ENCODE measurements around the gene SLIT3. TPM values are rescaled to one million over a fixed set of nuclear protein-coding genes. Genes with fewer than 3 reads are reported as not detected.

The SLIT3 gene
- total and polyA plus RNA-seq, 2 donors: 64.7 to 109 TPM

GRCh38 chr5:169272731-169273427 is 28.1 kb downstream of the SLIT3 start:
- H3K4me1 ChIP-seq (ENCODE audit: insufficient read depth): no peaks in the 10 kb centered on the region
- no peaks in the 10 kb centered on the region for H3K36me3 ChIP-seq (ENCODE audit: insufficient read depth)
- no peak overlapping the region for H3K4me3 ChIP-seq (ENCODE audit: low read depth, low read length)
- H3K27ac ChIP-seq (ENCODE audit: low read depth): no peak overlapping the region
- 89% methylated on average over 12 of the region's 12 CpGs for WGBS
- no peak for DNase-seq (ENCODE audit: extremely low spot score)

GRCh38 chr5:169272111-169272510 is 28.8 kb downstream of the SLIT3 start:
- 96% methylated on average over 5 of the region's 5 CpGs for WGBS
- Histone ChIP-seq H3K36me3 (ENCODE audit: insufficient read depth) (no peaks in the 10 kb centered on the region), H3K27ac (ENCODE audit: low read depth) (no peak overlapping the region), H3K4me1 (ENCODE audit: insufficient read depth) (no peaks in the 10 kb centered on the region), H3K4me3 (ENCODE audit: low read depth, low read length) (no peak overlapping the region)
- no peak for DNase-seq (ENCODE audit: extremely low spot score)

- H3K27ac ChIP-seq (ENCODE audit: low read depth): no peak overlapping the region
- H3K4me3 ChIP-seq (ENCODE audit: low read depth, low read length): no peak overlapping the region
- DNase-seq (ENCODE audit: extremely low spot score): no peak
- no peaks in the 10 kb centered on the region for H3K36me3 ChIP-seq (ENCODE audit: insufficient read depth)
- no peaks in the 10 kb centered on the region for H3K4me1 ChIP-seq (ENCODE audit: insufficient read depth)
- 91% methylated on average over 3 of the region's 3 CpGs for WGBS
These were observed 30.1 kb downstream of the SLIT3 start for GRCh38 chr5:169270827-169271226.

GRCh38 chr5:169268019-169268418 is 32.9 kb downstream of the SLIT3 start:
- DNase-seq (ENCODE audit: extremely low spot score): no peak
- Histone ChIP-seq H3K4me3 (ENCODE audit: low read depth, low read length) (no peak overlapping the region), H3K36me3 (ENCODE audit: insufficient read depth) (no peaks in the 10 kb centered on the region), H3K4me1 (ENCODE audit: insufficient read depth) (no peaks in the 10 kb centered on the region), H3K27ac (ENCODE audit: low read depth) (no peak overlapping the region)
- WGBS: 40% methylated on average over 7 of the region's 7 CpGs

DNA sequence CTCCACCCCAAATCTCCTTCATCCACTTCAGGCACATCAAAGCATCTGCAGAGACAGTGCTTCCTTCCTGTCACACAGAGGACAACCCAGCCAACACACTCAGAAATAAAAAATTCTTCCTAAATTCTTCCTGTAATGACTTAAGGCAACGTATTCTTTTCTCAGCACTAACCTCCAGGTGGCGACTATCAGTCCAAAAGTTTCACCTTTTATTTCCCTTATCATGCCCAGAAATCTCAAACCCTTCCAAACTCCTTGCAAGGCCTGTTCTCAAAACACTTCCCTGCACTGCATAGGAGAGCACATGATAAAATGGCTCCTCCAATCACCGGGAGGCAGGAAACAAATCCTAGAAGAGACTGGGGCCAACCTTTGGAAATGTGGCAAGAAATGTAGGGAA is 35.1 kb downstream of the SLIT3 start:
- DNase-seq (ENCODE audit: extremely low spot score): no peak
- no peaks in the 10 kb centered on the region for H3K4me1 ChIP-seq (ENCODE audit: insufficient read depth)
- no peak overlapping the region for H3K27ac ChIP-seq (ENCODE audit: low read depth)
- H3K36me3 ChIP-seq (ENCODE audit: insufficient read depth): no peaks in the 10 kb centered on the region
- H3K4me3 ChIP-seq (ENCODE audit: low read depth, low read length): no peak overlapping the region
- WGBS: 89% methylated on average over 3 of the region's 3 CpGs

DNA sequence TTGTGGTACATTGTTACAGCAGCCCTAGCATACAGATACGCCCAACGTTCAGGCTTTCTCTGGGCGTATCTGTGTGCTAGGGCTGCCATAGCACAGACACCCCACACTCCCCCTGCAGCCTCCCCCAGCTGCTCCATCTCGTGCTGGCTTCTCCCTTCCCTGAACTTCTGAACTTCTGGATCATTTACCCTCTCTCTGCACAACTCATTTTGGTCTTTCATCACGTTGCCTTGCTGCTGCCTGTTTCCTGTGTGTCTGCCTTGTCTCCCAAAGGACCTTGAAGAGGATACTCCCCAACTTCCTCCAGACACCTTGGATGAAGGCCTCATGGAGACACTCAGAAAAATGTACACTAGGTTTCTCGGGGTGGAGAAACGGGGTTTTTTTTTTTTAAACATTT is 37.3 kb downstream of the SLIT3 start:
- 74% methylated on average over 7 of the region's 7 CpGs for WGBS
- H3K27ac ChIP-seq (ENCODE audit: low read depth): no peak overlapping the region
- H3K36me3 ChIP-seq (ENCODE audit: insufficient read depth): no peaks in the 10 kb centered on the region
- H3K4me1 ChIP-seq (ENCODE audit: insufficient read depth): no peaks in the 10 kb centered on the region
- H3K4me3 ChIP-seq (ENCODE audit: low read depth, low read length): no peak overlapping the region
- no peak for DNase-seq (ENCODE audit: extremely low spot score)

- no peak for DNase-seq (ENCODE audit: extremely low spot score)
- Histone ChIP-seq H3K4me3 (ENCODE audit: low read depth, low read length) (no peak overlapping the region), H3K36me3 (ENCODE audit: insufficient read depth) (no peaks in the 10 kb centered on the region), H3K27ac (ENCODE audit: low read depth) (no peak overlapping the region), H3K4me1 (ENCODE audit: insufficient read depth) (no peaks in the 10 kb centered on the region)
- WGBS: 33% methylated on average over 3 of the region's 3 CpGs
These were observed 39.9 kb downstream of the SLIT3 start for GRCh38 chr5:169260896-169261569.

DNA sequence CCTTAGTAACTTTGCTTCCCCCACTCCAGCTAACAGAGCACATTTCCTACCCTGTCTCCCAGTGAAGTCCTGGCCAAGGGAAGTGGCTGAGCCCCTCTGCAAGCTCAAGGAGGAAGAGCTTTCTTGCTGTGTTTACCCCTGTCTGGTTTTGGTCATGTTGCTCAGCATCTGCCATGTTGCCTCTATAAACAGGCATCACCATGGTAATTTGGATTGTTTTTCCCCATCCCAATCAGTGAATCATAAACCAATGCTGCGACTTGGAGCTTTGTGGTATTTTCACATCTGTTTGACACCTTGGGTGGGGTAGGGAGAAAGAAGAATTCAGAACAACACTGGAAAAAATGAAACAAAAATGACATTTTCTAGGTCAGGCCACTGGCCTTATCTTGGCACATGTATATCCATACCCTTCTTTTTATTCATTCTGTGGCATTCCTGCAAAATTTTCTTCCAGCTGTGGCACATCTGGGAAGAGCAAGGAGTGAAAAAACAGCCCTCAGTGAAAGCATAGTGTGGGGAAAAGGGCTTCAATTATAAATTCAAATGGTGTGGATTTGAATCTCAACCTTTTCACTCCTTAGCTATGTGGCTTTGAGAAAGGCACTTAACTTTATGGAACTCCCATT is 42.5 kb downstream of the SLIT3 start:
- no peak overlapping the region for H3K4me3 ChIP-seq (ENCODE audit: low read depth, low read length)
- DNase-seq (ENCODE audit: extremely low spot score): no peak
- no peak overlapping the region for H3K27ac ChIP-seq (ENCODE audit: low read depth)
- WGBS: 58% methylated on average over 1 of the region's 1 CpG
- no peaks in the 10 kb centered on the region for H3K4me1 ChIP-seq (ENCODE audit: insufficient read depth)
- H3K36me3 ChIP-seq (ENCODE audit: insufficient read depth): no peaks in the 10 kb centered on the region

DNA sequence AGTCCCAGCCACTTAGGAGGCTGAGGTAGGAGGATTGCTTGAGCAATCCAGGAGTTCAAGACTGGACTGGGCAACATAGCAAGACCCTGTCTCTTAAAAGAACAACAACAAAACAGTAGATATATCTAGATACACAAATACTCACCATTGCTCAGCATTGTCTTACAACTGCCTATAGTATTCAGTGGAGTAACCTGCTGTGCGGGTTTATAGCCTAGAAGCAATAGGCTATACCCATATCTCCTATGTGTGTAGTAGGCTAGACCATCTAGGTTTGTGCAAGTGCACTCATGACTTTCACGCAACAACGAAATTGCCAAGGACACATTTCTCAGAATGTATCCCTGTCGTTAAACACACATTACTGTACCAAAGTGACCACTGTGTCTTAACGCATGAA is 44.7 kb downstream of the SLIT3 start:
- no peaks in the 10 kb centered on the region for H3K4me1 ChIP-seq (ENCODE audit: insufficient read depth)
- no peak overlapping the region for H3K4me3 ChIP-seq (ENCODE audit: low read depth, low read length)
- 90% methylated on average over 5 of the region's 5 CpGs for WGBS
- no peak for DNase-seq (ENCODE audit: extremely low spot score)
- no peak overlapping the region for H3K27ac ChIP-seq (ENCODE audit: low read depth)
- H3K36me3 ChIP-seq (ENCODE audit: insufficient read depth): no peaks in the 10 kb centered on the region

DNA sequence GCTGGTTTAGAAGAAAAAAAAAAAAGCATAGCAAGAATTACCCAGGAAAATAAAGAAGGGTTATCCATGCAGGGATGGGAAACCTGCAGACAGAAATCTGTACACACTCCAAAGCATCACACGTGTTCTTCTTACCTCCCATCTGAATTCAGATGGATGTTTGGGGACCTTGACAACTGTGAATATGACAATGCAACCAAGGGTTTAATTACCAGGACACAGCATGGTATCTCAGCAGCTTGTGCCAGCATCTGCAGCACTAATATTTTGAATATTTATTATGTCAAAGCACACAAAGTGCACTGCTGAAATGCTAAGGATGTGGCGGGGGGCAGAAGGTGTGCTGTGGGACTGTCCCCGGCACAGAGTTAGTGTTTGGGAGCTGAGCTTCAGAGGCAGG is 47.9 kb downstream of the SLIT3 start:
- Histone ChIP-seq H3K4me3 (ENCODE audit: low read depth, low read length) (no peak overlapping the region), H3K4me1 (ENCODE audit: insufficient read depth) (no peaks in the 10 kb centered on the region), H3K27ac (ENCODE audit: low read depth) (no peak overlapping the region), H3K36me3 (ENCODE audit: insufficient read depth) (no peaks in the 10 kb centered on the region)
- WGBS: 89% methylated on average over 3 of the region's 3 CpGs
- no peak for DNase-seq (ENCODE audit: extremely low spot score)

DNA sequence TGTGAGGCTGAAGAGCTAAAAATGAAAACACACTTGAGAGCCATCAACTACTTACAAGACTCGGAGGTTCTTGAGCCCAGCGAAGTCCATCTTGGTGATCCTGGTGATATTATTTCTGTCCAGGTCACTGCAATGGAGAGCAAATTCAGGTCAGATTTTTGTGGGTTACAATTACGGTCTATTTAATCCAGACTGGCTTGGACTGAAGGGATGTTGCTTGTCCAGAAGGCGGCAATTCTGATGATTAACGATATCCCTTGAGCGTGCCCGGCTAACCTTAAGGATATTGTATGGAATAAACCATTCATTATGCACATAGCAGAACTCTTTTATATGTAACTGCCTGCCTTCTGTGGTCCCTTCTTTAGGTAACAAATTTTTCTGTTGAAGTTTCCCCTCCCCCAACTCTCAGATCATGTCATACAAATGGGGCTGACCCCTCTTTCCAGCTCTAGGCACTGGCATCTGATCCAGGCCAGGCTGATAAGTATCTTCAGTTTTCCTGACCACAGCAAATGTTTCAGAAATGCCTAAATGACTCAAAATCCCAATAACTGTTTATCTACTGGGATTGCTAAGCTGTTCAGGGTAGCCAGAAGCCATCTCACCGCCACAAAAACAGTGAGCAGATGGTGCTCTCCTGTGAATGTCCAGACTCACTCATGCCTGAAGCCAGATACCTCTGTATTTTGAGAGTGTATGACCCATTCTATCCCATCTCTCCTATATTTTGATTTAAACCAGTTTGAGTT is 49.4 kb downstream of the SLIT3 start:
- 87% methylated on average over 8 of the region's 8 CpGs for WGBS
- H3K27ac ChIP-seq (ENCODE audit: low read depth): no peak overlapping the region
- no peak for DNase-seq (ENCODE audit: extremely low spot score)

GRCh38 chr5:169250887-169251286 is 50.1 kb downstream of the SLIT3 start:
- WGBS: 95% methylated on average over 4 of the region's 4 CpGs
- H3K27ac ChIP-seq (ENCODE audit: low read depth): no peak overlapping the region
- H3K4me1 ChIP-seq (ENCODE audit: insufficient read depth): no peaks in the 10 kb centered on the region
- no peak for DNase-seq (ENCODE audit: extremely low spot score)
- H3K4me3 ChIP-seq (ENCODE audit: low read depth, low read length): no peak overlapping the region
- no peaks in the 10 kb centered on the region for H3K36me3 ChIP-seq (ENCODE audit: insufficient read depth)

More for the DNA sequence above, 49.4 kb downstream of the SLIT3 start:
- Histone ChIP-seq H3K4me3 (ENCODE audit: low read depth, low read length) (no peak overlapping the region), H3K36me3 (ENCODE audit: insufficient read depth) (no peaks in the 10 kb centered on the region), H3K4me1 (ENCODE audit: insufficient read depth) (no peaks in the 10 kb centered on the region)

DNA sequence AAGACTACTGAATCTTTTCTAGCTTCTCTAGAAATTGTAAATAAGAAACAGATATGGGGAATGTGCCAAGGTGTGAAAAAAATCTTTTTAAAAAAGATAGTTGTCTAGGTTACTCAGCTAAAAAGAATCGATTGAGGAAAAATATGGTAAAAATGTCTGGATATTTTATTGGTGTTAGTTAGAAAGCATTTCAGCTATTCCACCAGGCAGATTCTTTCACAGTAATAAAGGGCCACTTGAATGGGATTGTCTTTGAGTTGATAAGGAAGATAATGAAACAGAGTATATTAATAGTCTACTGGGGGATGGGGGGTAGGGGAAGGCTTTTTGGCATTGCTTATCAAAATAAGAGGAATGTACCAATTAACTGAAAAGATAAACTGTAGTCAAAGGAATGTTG is 51.9 kb downstream of the SLIT3 start:
- no peaks in the 10 kb centered on the region for H3K36me3 ChIP-seq (ENCODE audit: insufficient read depth)
- H3K27ac ChIP-seq (ENCODE audit: low read depth): no peak overlapping the region
- no peak overlapping the region for H3K4me3 ChIP-seq (ENCODE audit: low read depth, low read length)
- H3K4me1 ChIP-seq (ENCODE audit: insufficient read depth): no peaks in the 10 kb centered on the region
- 26% methylated on average over 1 of the region's 1 CpG for WGBS
- DNase-seq (ENCODE audit: extremely low spot score): no peak

Measured in urinary bladder (tissue), 4 donors.